PC-9 (cell line): ENCODE data around the gene THADA.

Source experiments
- EZH2 ChIP-seq: fragments of 200-600 bp; sonication (generic); IDR thresholded peaks from 2 replicates; pipeline ENCODE4 v1.8.0; 2017; ENCODE audit warnings: antibody characterized with exemption, low read depth
- TF ChIP-seq, protein P1 (sequence below): fragments of 200-600 bp; sonication (generic); conservative IDR thresholded peaks from 2 replicates; pipeline ENCODE4 v1.6.1; 2017; ENCODE audit warnings: mixed run types, antibody characterized with exemption, mild to moderate bottlenecking, moderate library complexity

DNA sequence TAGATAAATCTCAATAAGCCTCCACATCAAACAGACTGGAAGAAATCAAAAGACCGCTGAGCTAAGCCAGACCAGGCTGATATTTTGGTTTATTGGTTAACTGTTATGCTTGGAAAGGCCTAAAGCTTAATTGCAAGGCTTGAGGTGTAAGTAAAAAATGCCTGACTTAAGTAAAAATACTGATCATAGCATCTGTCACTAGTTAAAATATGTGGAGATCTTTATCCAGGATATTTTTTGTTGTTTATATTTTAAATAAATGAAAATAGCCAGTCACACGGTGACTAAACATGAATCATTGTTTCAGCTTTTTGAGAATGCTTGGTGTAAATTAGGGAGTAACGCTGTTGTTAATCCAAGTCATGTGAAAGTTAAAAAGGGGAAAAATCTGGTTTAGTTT, 127.9 kb downstream of the THADA start:
- TF ChIP-seq, protein P1, sequence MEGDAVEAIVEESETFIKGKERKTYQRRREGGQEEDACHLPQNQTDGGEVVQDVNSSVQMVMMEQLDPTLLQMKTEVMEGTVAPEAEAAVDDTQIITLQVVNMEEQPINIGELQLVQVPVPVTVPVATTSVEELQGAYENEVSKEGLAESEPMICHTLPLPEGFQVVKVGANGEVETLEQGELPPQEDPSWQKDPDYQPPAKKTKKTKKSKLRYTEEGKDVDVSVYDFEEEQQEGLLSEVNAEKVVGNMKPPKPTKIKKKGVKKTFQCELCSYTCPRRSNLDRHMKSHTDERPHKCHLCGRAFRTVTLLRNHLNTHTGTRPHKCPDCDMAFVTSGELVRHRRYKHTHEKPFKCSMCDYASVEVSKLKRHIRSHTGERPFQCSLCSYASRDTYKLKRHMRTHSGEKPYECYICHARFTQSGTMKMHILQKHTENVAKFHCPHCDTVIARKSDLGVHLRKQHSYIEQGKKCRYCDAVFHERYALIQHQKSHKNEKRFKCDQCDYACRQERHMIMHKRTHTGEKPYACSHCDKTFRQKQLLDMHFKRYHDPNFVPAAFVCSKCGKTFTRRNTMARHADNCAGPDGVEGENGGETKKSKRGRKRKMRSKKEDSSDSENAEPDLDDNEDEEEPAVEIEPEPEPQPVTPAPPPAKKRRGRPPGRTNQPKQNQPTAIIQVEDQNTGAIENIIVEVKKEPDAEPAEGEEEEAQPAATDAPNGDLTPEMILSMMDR: no peak
- TF ChIP-seq EZH2: no peak
